ENCODE measurements around the gene DNASE1L2. TPM values are rescaled to one million over a fixed set of nuclear protein-coding genes. Genes with fewer than 3 reads are reported as not detected.
A peak's percentile ranks its signal among the peaks of the same experiment; 100 is the strongest.

DNASE1L2 gene
- total and polyA plus RNA-seq, 5 donors = 0.17 to 0.48 (median 0.40) TPM

- DNase-seq (peak; percentile 89 to 96 (median 96)), ATAC-seq (peak; percentile 84 to 85)
- under 1% methylated on average over 93 of the region's 93 CpGs for WGBS
- Histone ChIP-seq H3K4me1 (ENCODE audit: control insufficient read depth, insufficient read depth, low read length) (peaks cover 7% of the 10 kb centered on the region), H3K27me3 (ENCODE audit: control insufficient read depth, insufficient read depth) (no peaks in the 10 kb centered on the region), H3K27ac (ENCODE audit: low read length) (peak within 1 kb of the TSS; percentile 99), H3K4me3 (ENCODE audit: low read length) (peak within 1 kb of the TSS; percentile 77), H3K9me3 (ENCODE audit: control insufficient read depth, low read length) (no peaks in the 10 kb centered on the region)
- intact Hi-C loops (cut with DNase I) = loop anchor here in 1 of 4 donors (10.0 kb wide), 1 partner anchor 51 kb away; the partner anchor contains the start of gene TRAF7
Observed at GRCh38 chr16:2205104-2205966, 30.9 kb upstream of the DNASE1L2 start, which contains the start of gene MLST8. Gene MLST8, plus strand, starts transcription at chr16:2205454. Its CDS starts 632 bp downstream, at chr16:2206086.

- peak overlapping the region; percentile 28 for H3K27ac ChIP-seq (ENCODE audit: low read length)
- H3K27me3 ChIP-seq (ENCODE audit: control insufficient read depth, insufficient read depth) = no peaks in the 10 kb centered on the region
- H3K9me3 ChIP-seq (ENCODE audit: control insufficient read depth, low read length) = no peaks in the 10 kb centered on the region
- peak overlapping the region; percentile 77 for H3K4me3 ChIP-seq (ENCODE audit: low read length)
- H3K4me1 ChIP-seq (ENCODE audit: control insufficient read depth, insufficient read depth, low read length) = peaks cover 7% of the 10 kb centered on the region
- WGBS = 5% methylated on average over 16 of the region's 16 CpGs
- ATAC-seq (peak; percentile 11 to 16), DNase-seq (peak in 1 of 3 donors; percentile 80)
- intact Hi-C loops (cut with DNase I) = loop anchor here in 1 of 4 donors (10.0 kb wide), 1 partner anchor 51 kb away; the partner anchor contains the start of gene TRAF7
Observed at GRCh38 chr16:2205967-2206313, 30.3 kb upstream of the DNASE1L2 start.

GRCh38 chr16:2206420-2206779 is 29.8 kb upstream of the DNASE1L2 start:
- Histone ChIP-seq H3K4me3 (ENCODE audit: low read length) (no peak overlapping the region), H3K9me3 (ENCODE audit: control insufficient read depth, low read length) (no peaks in the 10 kb centered on the region), H3K27me3 (ENCODE audit: control insufficient read depth, insufficient read depth) (no peaks in the 10 kb centered on the region), H3K4me1 (ENCODE audit: control insufficient read depth, insufficient read depth, low read length) (peaks cover 7% of the 10 kb centered on the region), H3K27ac (ENCODE audit: low read length) (no peak overlapping the region)
- intact Hi-C loops (cut with DNase I) = loop anchor here in 1 of 4 donors (10.0 kb wide), 1 partner anchor 52 kb away; the partner anchor contains the start of gene TRAF7
- no peak for ATAC-seq
- peak in 1 of 3 donors; percentile 65 for DNase-seq
- 81% methylated on average over 18 of the region's 18 CpGs for WGBS

- Histone ChIP-seq H3K27me3 (ENCODE audit: control insufficient read depth, insufficient read depth) (no peaks in the 10 kb centered on the region), H3K4me3 (ENCODE audit: low read length) (no peak overlapping the region), H3K27ac (ENCODE audit: low read length) (no peak overlapping the region), H3K4me1 (ENCODE audit: control insufficient read depth, insufficient read depth, low read length) (peaks cover 11% of the 10 kb centered on the region), H3K9me3 (ENCODE audit: control insufficient read depth, low read length) (no peaks in the 10 kb centered on the region)
- DNase-seq = peak in 2 of 3 donors; percentile 64 to 67
- 91% methylated on average over 23 of the region's 23 CpGs for WGBS
- no peak for ATAC-seq
- intact Hi-C loops (cut with DNase I) = loop anchor here in 1 of 4 donors (10.0 kb wide), 1 partner anchor 52 kb away; the partner anchor contains the start of gene TRAF7
Observed at GRCh38 chr16:2206780-2207433, 29.3 kb upstream of the DNASE1L2 start.

GRCh38 chr16:2207872-2208271 is 28.4 kb upstream of the DNASE1L2 start:
- peak in 1 of 3 donors; percentile 41 for DNase-seq
- Histone ChIP-seq H3K4me3 (ENCODE audit: low read length) (no peak overlapping the region), H3K27ac (ENCODE audit: low read length) (no peak overlapping the region), H3K27me3 (ENCODE audit: control insufficient read depth, insufficient read depth) (no peaks in the 10 kb centered on the region), H3K9me3 (ENCODE audit: control insufficient read depth, low read length) (no peaks in the 10 kb centered on the region), H3K4me1 (ENCODE audit: control insufficient read depth, insufficient read depth, low read length) (peaks cover 14% of the 10 kb centered on the region)
- WGBS = 87% methylated on average over 9 of the region's 9 CpGs
- no peak for ATAC-seq
- intact Hi-C loops (cut with DNase I) = loop anchor here in 1 of 4 donors (10.0 kb wide), 1 partner anchor 53 kb away; the partner anchor contains the start of gene TRAF7

- H3K4me1 ChIP-seq (ENCODE audit: control insufficient read depth, insufficient read depth, low read length) = peaks cover 17% of the 10 kb centered on the region
Observed at GRCh38 chr16:2208308-2208707, 27.9 kb upstream of the DNASE1L2 start.

GRCh38 chr16:2208772-2209171 is 27.5 kb upstream of the DNASE1L2 start:
- intact Hi-C loops (cut with DNase I) = loop anchor here in 1 of 4 donors (10.0 kb wide), 1 partner anchor 54 kb away; the partner anchor contains the start of gene TRAF7
- H3K27ac ChIP-seq (ENCODE audit: low read length) = no peak overlapping the region
- ATAC-seq = no peak
- H3K9me3 ChIP-seq (ENCODE audit: control insufficient read depth, low read length) = no peaks in the 10 kb centered on the region
- H3K27me3 ChIP-seq (ENCODE audit: control insufficient read depth, insufficient read depth) = no peaks in the 10 kb centered on the region
- peak in 1 of 3 donors; percentile 58 for DNase-seq
- peaks cover 18% of the 10 kb centered on the region for H3K4me1 ChIP-seq (ENCODE audit: control insufficient read depth, insufficient read depth, low read length)
- WGBS = 93% methylated on average over 9 of the region's 9 CpGs
- H3K4me3 ChIP-seq (ENCODE audit: low read length) = no peak overlapping the region

More at GRCh38 chr16:2208308-2208707, 27.9 kb upstream of the DNASE1L2 start:
- no peak for ATAC-seq
- Histone ChIP-seq H3K27me3 (ENCODE audit: control insufficient read depth, insufficient read depth) (no peaks in the 10 kb centered on the region), H3K9me3 (ENCODE audit: control insufficient read depth, low read length) (no peaks in the 10 kb centered on the region), H3K27ac (ENCODE audit: low read length) (no peak overlapping the region), H3K4me3 (ENCODE audit: low read length) (no peak overlapping the region)
- intact Hi-C loops (cut with DNase I) = loop anchor here in 1 of 4 donors (10.0 kb wide), 1 partner anchor 54 kb away; the partner anchor contains the start of gene TRAF7
- peak in 1 of 3 donors; percentile 63 for DNase-seq
- WGBS = 71% methylated on average over 23 of the region's 23 CpGs

- peaks cover 19% of the 10 kb centered on the region for H3K4me1 ChIP-seq (ENCODE audit: control insufficient read depth, insufficient read depth, low read length)
- DNase-seq = peak in 1 of 3 donors; percentile 56
- H3K9me3 ChIP-seq (ENCODE audit: control insufficient read depth, low read length) = no peaks in the 10 kb centered on the region
- 87% methylated on average over 29 of the region's 29 CpGs for WGBS
- no peak for ATAC-seq
- no peak overlapping the region for H3K4me3 ChIP-seq (ENCODE audit: low read length)
- H3K27me3 ChIP-seq (ENCODE audit: control insufficient read depth, insufficient read depth) = no peaks in the 10 kb centered on the region
- intact Hi-C loops (cut with DNase I) = loop anchor here in 1 of 4 donors (10.0 kb wide), 1 partner anchor 55 kb away; the partner anchor contains the start of gene TRAF7
- H3K27ac ChIP-seq (ENCODE audit: low read length) = no peak overlapping the region
Observed at GRCh38 chr16:2209258-2210008, 26.8 kb upstream of the DNASE1L2 start.

- no peak for ATAC-seq
- H3K4me1 ChIP-seq (ENCODE audit: control insufficient read depth, insufficient read depth, low read length) = peaks cover 15% of the 10 kb centered on the region
- no peak overlapping the region for H3K4me3 ChIP-seq (ENCODE audit: low read length)
- 90% methylated on average over 17 of the region's 17 CpGs for WGBS
- no peaks in the 10 kb centered on the region for H3K27me3 ChIP-seq (ENCODE audit: control insufficient read depth, insufficient read depth)
- H3K27ac ChIP-seq (ENCODE audit: low read length) = no peak overlapping the region
- H3K9me3 ChIP-seq (ENCODE audit: control insufficient read depth, low read length) = no peaks in the 10 kb centered on the region
- DNase-seq = peak in 1 of 3 donors; percentile 57
- intact Hi-C loops (cut with DNase I) = no loop called here
Observed at GRCh38 chr16:2210009-2210332, 26.3 kb upstream of the DNASE1L2 start.
